Transverse colon (tissue), 4 donors: ENCODE measurements around the gene C10orf95. TPM values are rescaled to one million over a fixed set of nuclear protein-coding genes. Genes with fewer than 3 reads are reported as not detected.

Experiments
- DNase-seq: peaks from one replicate; pipeline ENCODE4 v3.0.0-alpha.2; 2019
- H3K27ac ChIP-seq, 4 donors: fragments of 200-600 bp; sonication (generic); 2 replicates each; pipeline ENCODE4 v1.5.1; 2016 to 2018; ENCODE audit warnings: inconsistent platforms in 4 of 4
- H3K27me3 ChIP-seq: fragments of 200-600 bp; sonication (generic); 2 replicates; pipeline ENCODE4 v1.5.1; 2017; ENCODE audit warnings: inconsistent platforms
- H3K36me3 ChIP-seq, 4 donors: fragments of 200-600 bp; sonication (generic); 2 replicates each; pipeline ENCODE4 v1.5.1; 2017 to 2019; ENCODE audit warnings: inconsistent platforms in 4 of 4
- H3K4me1 ChIP-seq, 4 donors: fragments of 200-600 bp; sonication (generic); 2 replicates each; pipeline ENCODE4 v1.5.1; 2017 to 2020; ENCODE audit warnings: inconsistent platforms in 4 of 4
- H3K4me3 ChIP-seq, 4 donors: fragments of 200-600 bp; sonication (generic); 1 replicate in 1 of 4; 2 replicates in 3 of 4; pipeline versions ENCODE4 v1.5.1 to v1.6.1; 2017 to 2019; ENCODE audit warnings: inconsistent platforms in 4 of 4
- H3K9me3 ChIP-seq, 2 donors: fragments of 200-600 bp; sonication (generic); 2 replicates each; pipeline ENCODE4 v1.5.1; 2017 to 2019; ENCODE audit warnings: inconsistent platforms in 2 of 2
- CTCF ChIP-seq, 5 experiments: fragments of 200-600 bp in 3 of 5; fragments of 450-650 bp in 2 of 5; sonication (generic) in 3 of 5; IDR thresholded peaks; 1 replicate in 2 of 5; 2 replicates in 3 of 5; pipeline ENCODE4 v1.5.1; 2016 to 2017; ENCODE audit warnings: antibody characterized with exemption in 5 of 5, inconsistent platforms in 3 of 5, mild to moderate bottlenecking in 2 of 5, moderate library complexity in 1 of 5
- EP300 ChIP-seq: sonication (generic); formaldehyde crosslinking; IDR thresholded peaks from one replicate; pipeline ENCODE4 v1.6.1; 2017; ENCODE audit warnings: antibody characterized with exemption, low read depth
- POLR2A ChIP-seq: fragments of 450-650 bp; IDR thresholded peaks from one replicate; pipeline ENCODE4 v1.6.1; 2016; ENCODE audit warnings: antibody characterized with exemption, mild to moderate bottlenecking, moderate library complexity
- POLR2AphosphoS5 ChIP-seq, 3 donors: sonication (generic); formaldehyde crosslinking; IDR thresholded peaks; one replicate each; pipeline ENCODE4 v1.6.1; 2016; ENCODE audit warnings: antibody characterized with exemption in 3 of 3
- WGBS, 2 donors: methylation state at CpG; one replicate each; pipeline ENCODE4 v1.1.5; 2018; ENCODE audit warnings: low coverage in 1 of 2; 5-methylcytosine and 5-hydroxymethylcytosine counted together
- in situ Hi-C, 4 donors: fragments of 200-750 bp; cut with MboI; loops; one replicate each; pipeline versions ENCODE4 v1.15.0 to v1.15.1; 2017; ENCODE audit warnings: low sequenced_read_pairs in 3 of 4, low pct_ligation_motif_present in 1 of 4, low pct_unique_long_range_greater_than_20kb in 1 of 4
- intact Hi-C: fragments of 100-400 bp; cut with DNase I; formaldehyde crosslinking; loops from one replicate; pipeline ENCODE4 v1.15.1; 2023; ENCODE audit warnings: low total_unique reads
- total RNA-seq, 4 donors: library from RNA; depleted of rRNA; stranded (reverse); fragments of >200 nt; gene quantifications; one replicate each; pipeline ENCODE4 v1.1.0, GENCODE V29; 2016

Gene C10orf95
- total RNA-seq, 4 donors from 2014 or later = 0.48 to 34.4 (median 1.1) TPM

GRCh38 chr10:102419269-102420180 is 31.8 kb downstream of the C10orf95 start:
- in situ Hi-C loops (no loop called here), intact Hi-C loops (no loop called here)
- no peak for TF ChIP-seq CTCF (IDR thresholded peaks at IDR 0.05)
- TF ChIP-seq POLR2AphosphoS5 (IDR thresholded peaks at IDR 0.05) = no peak
- TF ChIP-seq EP300 = no peak
- no peak for TF ChIP-seq POLR2A
- H3K36me3 ChIP-seq = peaks cover 0 to 7% (median 0%) of the 10 kb centered on the region in 4 donors
- H3K4me3 ChIP-seq = peak overlapping the region in 3 of 4 donors; percentile 60 to 77 (median 67)
- H3K4me1 ChIP-seq = peaks cover 26 to 35% (median 32%) of the 10 kb centered on the region in 4 donors
- peaks cover 46% of the 10 kb centered on the region for H3K27me3 ChIP-seq
- H3K27ac ChIP-seq = peak overlapping the region; percentile 90 to 96 (median 94)
- H3K9me3 ChIP-seq = no peaks in the 10 kb centered on the region
- DNase-seq = peak; percentile 63
- WGBS, 2 donors = 0% methylated on average over 45 of the region's 54 CpGs; no CpG with 5 or more reads in 1 of the 2 donors

GRCh38 chr10:102418622-102419268 is 32.6 kb downstream of the C10orf95 start, which contains the start of gene PSD:
Gene PSD (minus strand): TSS chr10:102418785. CDS start chr10:102417038, 1,747 bp downstream.
- Histone ChIP-seq H3K9me3 (no peaks in the 10 kb centered on the region), H3K4me3 (peak within 1 kb of the TSS in 3 of 4 donors; percentile 60 to 77 (median 67)), H3K4me1 (peaks cover 26 to 35% (median 32%) of the 10 kb centered on the region in 4 donors), H3K27ac (peak within 1 kb of the TSS in 2 of 4 donors; percentile 94 to 96), H3K27me3 (peaks cover 52% of the 10 kb centered on the region), H3K36me3 (no peaks in the 10 kb centered on the region)
- TF ChIP-seq POLR2A (no peak), CTCF (IDR thresholded peaks at IDR 0.05) (no peak), POLR2AphosphoS5 (IDR thresholded peaks at IDR 0.05) (no peak), EP300 (no peak)
- WGBS, 2 donors = 10 to 15% methylated on average over 2 to 31 of the region's 45 CpGs
- intact Hi-C loops = no loop called here
- in situ Hi-C loops = no loop called here
- no peak for DNase-seq

GRCh38 chr10:102416695-102417094 is 34.6 kb downstream of the C10orf95 start:
- no peaks in the 10 kb centered on the region for H3K36me3 ChIP-seq
- no peak overlapping the region for H3K4me3 ChIP-seq
- no peak for DNase-seq
- H3K4me1 ChIP-seq = peaks cover 15 to 20% (median 16%) of the 10 kb centered on the region in 4 donors
- no peak overlapping the region for H3K27ac ChIP-seq
- intact Hi-C loops = no loop called here
- TF ChIP-seq POLR2AphosphoS5 (IDR thresholded peaks at IDR 0.05) = no peak
- 80 to 89% methylated on average over 3 to 20 of the region's 20 CpGs for WGBS, 2 donors
- H3K27me3 ChIP-seq = peaks cover 65% of the 10 kb centered on the region
- H3K9me3 ChIP-seq = no peaks in the 10 kb centered on the region
- in situ Hi-C loops = no loop called here

- in situ Hi-C loops (no loop called here), intact Hi-C loops (no loop called here)
- H3K4me3 ChIP-seq = no peak overlapping the region
- H3K27ac ChIP-seq = no peak overlapping the region
- H3K36me3 ChIP-seq = no peaks in the 10 kb centered on the region
- no peak for TF ChIP-seq EP300
- TF ChIP-seq POLR2A = no peak
- TF ChIP-seq CTCF (IDR thresholded peaks at IDR 0.05) = no peak
- TF ChIP-seq POLR2AphosphoS5 (IDR thresholded peaks at IDR 0.05) = no peak
- no peak for DNase-seq
- peaks cover 15 to 16% (median 16%) of the 10 kb centered on the region in 4 donors for H3K4me1 ChIP-seq
- WGBS, 2 donors = 81% methylated on average over 9 of the region's 9 CpGs; no CpG with 5 or more reads in 1 of the 2 donors
- no peaks in the 10 kb centered on the region for H3K9me3 ChIP-seq
- peaks cover 69% of the 10 kb centered on the region for H3K27me3 ChIP-seq
Measured at GRCh38 chr10:102416283-102416682, 35.1 kb downstream of the C10orf95 start.
